ENCODE measurements around the gene TIMM13. TPM values are rescaled to one million over a fixed set of nuclear protein-coding genes. Genes with fewer than 3 reads are reported as not detected.

Gene TIMM13
- total RNA-seq, 2 experiments from 2014 or later: 69.0 to 72.0 TPM

- Mint-ChIP-seq H3K36me3 (peaks cover 19% of the 10 kb centered on the region), H3K9me3 (no peaks in the 10 kb centered on the region), H3K27me3 (no peaks in the 10 kb centered on the region), H3K4me1 (ENCODE audit: low read depth) (peaks cover 15% of the 10 kb centered on the region), H3K27ac (peak overlapping the region; percentile 97), H3K4me3 (peak overlapping the region; percentile 90)
- intact Hi-C loops (cut with micrococcal nuclease): loop anchor here (1.0 to 5.0 kb wide), 3 partner anchors 35 to 358 kb away; partner anchors contain the start of genes PLEKHJ1, SF3A2 and THOP1
- ChIA-PET CTCF (interaction anchor here (0.9 to 2.2 kb wide), 5 partner anchors 40 to 210 kb away, joined by 3 to 12 read pairs (median 4); no protein-coding TSS in a partner anchor), POLR2A (interaction anchor here (0.6 to 2.1 kb wide), 5 partner anchors 28 to 99 kb away, joined by 3 to 13 read pairs (median 5); partner anchors contain the start of genes GADD45B and LMNB2)
- DNase-seq: peak; percentile 59
These were observed 566 bp downstream of the TIMM13 start for GRCh38 chr19:2426611-2427428.

GRCh38 chr19:2425622-2426581, 1.5 kb downstream of the TIMM13 start:
- Mint-ChIP-seq H3K27me3 (no peaks in the 10 kb centered on the region), H3K27ac (no peak overlapping the region), H3K4me3 (peak overlapping the region; percentile 90), H3K4me1 (ENCODE audit: low read depth) (peaks cover 15% of the 10 kb centered on the region), H3K9me3 (no peaks in the 10 kb centered on the region), H3K36me3 (peaks cover 14% of the 10 kb centered on the region)
- DNase-seq: no peak
- CTCF ChIA-PET: interaction anchor here (0.6 to 1.6 kb wide), 3 partner anchors 185 to 219 kb away, joined by 3 to 5 read pairs (median 4); no protein-coding TSS in a partner anchor
- intact Hi-C loops (cut with micrococcal nuclease): loop anchor here (5.0 kb wide), 1 partner anchor 36 kb away; no protein-coding TSS in a partner anchor
- POLR2A ChIA-PET: interaction anchor here (1.7 kb wide), 1 partner anchor 50 kb away, joined by 13 read pairs; the partner anchor contains the start of gene GADD45B

GRCh38 chr19:2424686-2425621, 2.4 kb downstream of the TIMM13 start:
- CTCF ChIA-PET: interaction anchor here (0.6 to 1.6 kb wide), 2 partner anchors 212 kb away, joined by 3 to 5 read pairs; no protein-coding TSS in a partner anchor
- intact Hi-C loops (cut with micrococcal nuclease): loop anchor here (5.0 kb wide), 1 partner anchor 37 kb away; no protein-coding TSS in a partner anchor
- H3K27ac Mint-ChIP-seq: no peak overlapping the region
- no peaks in the 10 kb centered on the region for H3K27me3 Mint-ChIP-seq
- H3K4me1 Mint-ChIP-seq (ENCODE audit: low read depth): peaks cover 15% of the 10 kb centered on the region
- POLR2A ChIA-PET: no interaction called here
- no peak for DNase-seq
- peaks cover 14% of the 10 kb centered on the region for H3K36me3 Mint-ChIP-seq
- H3K4me3 Mint-ChIP-seq: no peak overlapping the region
- no peaks in the 10 kb centered on the region for H3K9me3 Mint-ChIP-seq

GRCh38 chr19:2423915-2424685, 3.3 kb downstream of the TIMM13 start:
- CTCF ChIA-PET: interaction anchor here (0.6 to 1.3 kb wide), 2 partner anchors 213 kb away, joined by 3 read pairs; no protein-coding TSS in a partner anchor
- POLR2A ChIA-PET: no interaction called here
- Mint-ChIP-seq H3K36me3 (peaks cover 12% of the 10 kb centered on the region), H3K4me1 (ENCODE audit: low read depth) (peaks cover 15% of the 10 kb centered on the region), H3K4me3 (no peak overlapping the region), H3K9me3 (no peaks in the 10 kb centered on the region), H3K27ac (no peak overlapping the region), H3K27me3 (no peaks in the 10 kb centered on the region)
- DNase-seq: no peak
- intact Hi-C loops (cut with micrococcal nuclease): no loop called here

- Mint-ChIP-seq H3K36me3 (peaks cover 10% of the 10 kb centered on the region), H3K4me1 (ENCODE audit: low read depth) (peaks cover 13% of the 10 kb centered on the region), H3K9me3 (no peaks in the 10 kb centered on the region), H3K27ac (no peak overlapping the region), H3K27me3 (no peaks in the 10 kb centered on the region), H3K4me3 (no peak overlapping the region)
- ChIA-PET POLR2A (interaction anchor here (0.6 kb wide), 2 partner anchors 15 to 34 kb away, joined by 3 read pairs; no protein-coding TSS in a partner anchor), CTCF (interaction anchor here (0.6 to 1.3 kb wide), 2 partner anchors 214 to 313 kb away, joined by 3 read pairs; no protein-coding TSS in a partner anchor)
- no peak for DNase-seq
- intact Hi-C loops (cut with micrococcal nuclease): no loop called here
These were observed 4.1 kb downstream of the TIMM13 start for GRCh38 chr19:2423071-2423914.

GRCh38 chr19:2421581-2422306, 5.6 kb downstream of the TIMM13 start:
- H3K4me1 Mint-ChIP-seq (ENCODE audit: low read depth): peaks cover 9% of the 10 kb centered on the region
- H3K9me3 Mint-ChIP-seq: no peaks in the 10 kb centered on the region
- H3K27me3 Mint-ChIP-seq: no peaks in the 10 kb centered on the region
- no peak for DNase-seq
- intact Hi-C loops (cut with micrococcal nuclease): no loop called here
- H3K36me3 Mint-ChIP-seq: peaks cover 13% of the 10 kb centered on the region
- ChIA-PET POLR2A (interaction anchor here (0.6 kb wide), 1 partner anchor 681 kb away, joined by 3 read pairs; no protein-coding TSS in a partner anchor), CTCF (no interaction called here)
- no peak overlapping the region for H3K27ac Mint-ChIP-seq
- no peak overlapping the region for H3K4me3 Mint-ChIP-seq

GRCh38 chr19:2420490-2420889, 6.9 kb downstream of the TIMM13 start:
- CTCF ChIA-PET: interaction anchor here (0.6 kb wide), 2 partner anchors 58 to 369 kb away, joined by 3 to 6 read pairs; no protein-coding TSS in a partner anchor
- POLR2A ChIA-PET: interaction anchor here (0.7 kb wide), 1 partner anchor 515 kb away, joined by 4 read pairs; the partner anchor contains the start of genes ADAT3 and SCAMP4
- no peaks in the 10 kb centered on the region for H3K9me3 Mint-ChIP-seq
- intact Hi-C loops (cut with micrococcal nuclease): no loop called here
- H3K4me3 Mint-ChIP-seq: no peak overlapping the region
- no peak for DNase-seq
- H3K36me3 Mint-ChIP-seq: peaks cover 5% of the 10 kb centered on the region
- H3K27ac Mint-ChIP-seq: no peak overlapping the region
- H3K4me1 Mint-ChIP-seq (ENCODE audit: low read depth): no peaks in the 10 kb centered on the region
- no peaks in the 10 kb centered on the region for H3K27me3 Mint-ChIP-seq

GRCh38 chr19:2419754-2420153, 7.6 kb downstream of the TIMM13 start:
- no peak overlapping the region for H3K4me3 Mint-ChIP-seq
- POLR2A ChIA-PET: interaction anchor here (0.7 kb wide), 1 partner anchor 514 kb away, joined by 4 read pairs; the partner anchor contains the start of genes ADAT3 and SCAMP4
- CTCF ChIA-PET: interaction anchor here (0.6 to 0.7 kb wide), 2 partner anchors 12 to 368 kb away, joined by 3 read pairs; no protein-coding TSS in a partner anchor
- H3K27me3 Mint-ChIP-seq: no peaks in the 10 kb centered on the region
- no peaks in the 10 kb centered on the region for H3K4me1 Mint-ChIP-seq (ENCODE audit: low read depth)
- H3K9me3 Mint-ChIP-seq: no peaks in the 10 kb centered on the region
- intact Hi-C loops (cut with micrococcal nuclease): no loop called here
- no peak for DNase-seq
- H3K36me3 Mint-ChIP-seq: peaks cover 5% of the 10 kb centered on the region
- no peak overlapping the region for H3K27ac Mint-ChIP-seq

- Mint-ChIP-seq H3K9me3 (no peaks in the 10 kb centered on the region), H3K4me1 (ENCODE audit: low read depth) (no peaks in the 10 kb centered on the region), H3K27me3 (no peaks in the 10 kb centered on the region), H3K27ac (no peak overlapping the region), H3K36me3 (peaks cover 5% of the 10 kb centered on the region), H3K4me3 (no peak overlapping the region)
- ChIA-PET CTCF (no interaction called here), POLR2A (interaction anchor here (1.0 kb wide), 1 partner anchor 10 kb away, joined by 3 read pairs; no protein-coding TSS in a partner anchor)
- intact Hi-C loops (cut with micrococcal nuclease): no loop called here
- DNase-seq: no peak
These were observed 9.4 kb downstream of the TIMM13 start for GRCh38 chr19:2417881-2418406.
